Muscle layer of duodenum (tissue), 2 donors: Measurements from ENCODE around the gene AMZ2.

Experiments used
- H3K27ac ChIP-seq: one replicate; pipeline ENCODE4 v1.7.0; 2013; ENCODE audit warnings: mild to moderate bottlenecking, low read length
- H3K27me3 ChIP-seq: one replicate; pipeline ENCODE4 v1.7.0; 2013; ENCODE audit warnings: low read depth, mild to moderate bottlenecking, control low read depth, low read length
- H3K36me3 ChIP-seq, 2 donors: one replicate each; pipeline ENCODE4 v1.7.0; 2013; ENCODE audit warnings: low read length in 2 of 2, control low read depth in 1 of 2, mild to moderate bottlenecking in 1 of 2; ENCODE audit not compliant: insufficient read depth in 2 of 2, control insufficient read depth in 1 of 2
- H3K4me1 ChIP-seq, 2 donors: one replicate each; pipeline ENCODE4 v1.7.0; 2013; ENCODE audit warnings: low read length in 2 of 2, mild to moderate bottlenecking in 2 of 2, control low read depth in 1 of 2, moderate library complexity in 1 of 2; ENCODE audit not compliant: insufficient read depth in 2 of 2, control insufficient read depth in 1 of 2
- H3K4me3 ChIP-seq, 2 donors: one replicate each; pipeline ENCODE4 v1.7.0; 2013; ENCODE audit warnings: low read length in 2 of 2, low read depth in 1 of 2, mild to moderate bottlenecking in 1 of 2
- H3K9me3 ChIP-seq, 2 donors: one replicate each; pipeline ENCODE4 v1.7.0; 2013; ENCODE audit warnings: low read length in 2 of 2, control low read depth in 1 of 2, mild to moderate bottlenecking in 1 of 2; ENCODE audit not compliant: control insufficient read depth in 1 of 2
- donor health status: healthy.

AMZ2 gene

GRCh38 chr17:68294617-68295016, 46.8 kb downstream of the AMZ2 start:
- Histone ChIP-seq H3K4me1 (peaks cover 5 to 23% of the 10 kb centered on the region in 2 donors), H3K27me3 (peaks cover 14% of the 10 kb centered on the region), H3K36me3 (no peaks in the 10 kb centered on the region), H3K9me3 (no peaks in the 10 kb centered on the region), H3K4me3 (no peak overlapping the region), H3K27ac (no peak overlapping the region)

DNA sequence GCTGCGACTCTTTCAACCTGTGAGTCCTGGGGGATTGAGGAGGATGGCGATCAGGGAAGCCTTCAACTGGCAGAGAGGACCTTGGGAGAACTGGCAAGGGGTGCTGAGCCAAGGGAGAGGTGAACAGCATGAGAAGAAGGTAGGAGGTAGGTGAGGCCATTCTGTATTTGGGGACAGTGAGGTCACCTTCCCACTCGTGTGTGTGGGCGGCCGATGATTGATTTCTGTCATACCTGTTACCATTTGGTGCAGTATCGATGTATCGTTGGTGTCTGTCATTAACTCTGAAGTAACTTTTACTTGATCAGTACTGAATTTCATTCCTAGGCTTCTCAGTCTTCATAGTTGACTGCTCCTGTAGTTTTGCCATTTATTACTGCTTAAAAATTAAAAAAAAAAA, 47.2 kb downstream of the AMZ2 start:
- Histone ChIP-seq H3K27me3 (peaks cover 14% of the 10 kb centered on the region), H3K27ac (no peak overlapping the region), H3K4me3 (no peak overlapping the region), H3K4me1 (peaks cover 5 to 21% of the 10 kb centered on the region in 2 donors), H3K36me3 (no peaks in the 10 kb centered on the region), H3K9me3 (no peaks in the 10 kb centered on the region)

DNA sequence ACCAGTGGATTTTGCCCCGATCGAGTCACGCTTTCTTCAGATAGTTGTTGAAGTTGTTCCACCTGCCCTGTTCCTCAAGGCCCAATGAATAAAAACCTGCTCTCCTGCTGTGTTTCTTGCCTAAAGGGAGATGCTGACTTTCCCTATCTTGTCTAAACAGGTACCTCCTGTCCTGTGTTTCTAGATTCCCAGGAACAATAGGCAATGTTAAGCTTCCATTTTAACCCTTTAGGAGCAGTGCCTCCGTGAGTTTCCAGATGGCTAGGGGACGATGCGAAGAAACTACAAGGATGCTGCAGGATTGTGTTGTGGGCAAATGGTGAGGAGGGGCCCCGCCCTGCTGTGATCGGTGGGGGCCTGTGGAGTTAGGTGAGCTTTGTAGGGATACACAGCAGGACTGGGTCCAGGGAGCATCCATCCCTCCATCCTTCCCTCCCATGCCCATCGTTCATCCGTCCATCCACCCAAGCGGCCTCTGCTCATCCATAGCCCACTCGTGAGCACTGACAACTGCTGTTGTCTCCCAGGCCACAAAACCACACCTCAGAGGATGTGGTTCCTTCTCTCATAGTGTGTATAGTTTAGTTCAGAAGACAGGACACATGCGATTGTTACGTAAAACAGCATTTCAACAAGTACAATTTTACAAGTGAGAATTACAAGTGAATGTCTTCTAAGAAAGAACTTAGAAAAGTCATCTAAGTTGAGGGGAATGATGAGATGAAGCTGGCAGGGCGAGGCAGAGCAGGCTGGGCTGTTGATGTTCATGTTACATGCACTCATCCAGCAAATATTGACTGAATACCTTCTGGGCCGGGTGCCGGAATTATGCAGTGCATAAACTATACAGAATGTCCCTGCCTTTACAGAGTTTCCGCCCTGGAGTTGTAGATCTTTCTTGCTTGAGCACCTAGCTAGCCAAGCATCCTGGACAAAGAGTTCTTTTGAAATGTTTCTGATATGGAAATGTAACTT, 48.7 kb downstream of the AMZ2 start:
- Histone ChIP-seq H3K4me1 (peaks cover 5 to 12% of the 10 kb centered on the region in 2 donors), H3K27ac (no peak overlapping the region), H3K4me3 (no peak overlapping the region), H3K27me3 (peaks cover 14% of the 10 kb centered on the region), H3K9me3 (no peaks in the 10 kb centered on the region), H3K36me3 (no peaks in the 10 kb centered on the region)

- Histone ChIP-seq H3K27me3 (peaks cover 13% of the 10 kb centered on the region), H3K9me3 (no peaks in the 10 kb centered on the region), H3K4me1 (peaks cover 5 to 7% of the 10 kb centered on the region in 2 donors), H3K27ac (no peak overlapping the region), H3K4me3 (no peak overlapping the region), H3K36me3 (no peaks in the 10 kb centered on the region)
Observed at GRCh38 chr17:68297195-68297594, 49.4 kb downstream of the AMZ2 start.

- Histone ChIP-seq H3K9me3 (no peaks in the 10 kb centered on the region), H3K27ac (no peak overlapping the region), H3K27me3 (peaks cover 6% of the 10 kb centered on the region), H3K4me3 (no peak overlapping the region), H3K4me1 (no peaks in the 10 kb centered on the region), H3K36me3 (no peaks in the 10 kb centered on the region)
Observed at GRCh38 chr17:68298601-68299000, 50.8 kb downstream of the AMZ2 start.

- H3K36me3 ChIP-seq, result no peaks in the 10 kb centered on the region
- H3K9me3 ChIP-seq, result no peaks in the 10 kb centered on the region
- H3K4me1 ChIP-seq, result no peaks in the 10 kb centered on the region
- no peak overlapping the region for H3K4me3 ChIP-seq
- peaks cover 5% of the 10 kb centered on the region for H3K27me3 ChIP-seq
- H3K27ac ChIP-seq, result no peak overlapping the region
Observed at GRCh38 chr17:68299817-68300216, 52.0 kb downstream of the AMZ2 start.

DNA sequence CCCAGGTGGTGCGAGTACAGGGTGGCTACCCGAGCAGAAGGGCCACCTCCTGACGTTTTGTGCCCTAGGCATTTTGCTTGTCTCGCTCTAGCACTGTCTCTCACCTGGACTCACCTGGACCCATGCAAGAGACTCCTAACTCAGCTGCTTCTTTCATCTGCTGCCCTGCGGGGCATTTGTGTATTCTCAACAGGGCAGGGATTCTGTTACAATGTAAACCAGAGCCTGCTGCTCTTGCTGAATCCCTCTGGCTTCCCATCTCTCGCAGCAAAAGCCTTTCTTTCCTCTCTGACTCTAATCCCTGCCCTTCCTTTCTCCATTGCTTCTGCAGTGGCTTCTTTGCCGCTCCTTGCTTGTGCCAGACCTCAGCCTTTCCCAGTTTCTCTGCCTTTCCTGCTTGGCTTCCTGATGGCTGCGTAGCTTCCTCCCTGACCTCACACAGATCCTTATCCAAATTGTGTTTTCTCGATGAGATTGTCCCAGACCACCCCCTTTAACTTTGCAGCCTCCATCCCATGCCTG, 53.7 kb downstream of the AMZ2 start:
- H3K4me1 ChIP-seq, result no peaks in the 10 kb centered on the region
- no peaks in the 10 kb centered on the region for H3K36me3 ChIP-seq
- no peaks in the 10 kb centered on the region for H3K9me3 ChIP-seq
- no peak overlapping the region for H3K4me3 ChIP-seq
- no peaks in the 10 kb centered on the region for H3K27me3 ChIP-seq
- H3K27ac ChIP-seq, result no peak overlapping the region

DNA sequence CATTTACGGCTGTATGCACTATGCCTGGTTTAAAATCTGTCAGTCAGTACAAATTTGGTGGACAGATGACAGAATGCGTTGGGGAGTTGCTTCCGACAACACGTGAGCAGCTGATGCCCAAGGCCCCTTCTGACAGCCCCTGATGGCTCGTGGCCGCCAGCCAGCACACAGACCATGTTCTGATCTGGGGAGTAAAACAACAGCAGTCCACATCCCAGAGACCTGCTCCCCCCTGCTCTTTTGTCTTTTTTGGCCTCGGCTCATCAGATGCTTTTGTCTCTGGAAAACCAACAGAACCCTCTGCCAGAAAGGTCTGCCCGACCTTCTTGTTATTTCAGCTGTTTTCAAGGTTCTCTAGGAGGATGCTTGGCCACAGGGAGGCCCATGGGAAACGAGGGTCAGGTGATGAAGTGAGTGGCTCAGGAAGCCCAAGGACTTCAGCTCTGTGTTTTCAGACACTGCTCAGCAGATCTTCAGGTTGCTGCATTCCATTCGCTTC, 54.3 kb downstream of the AMZ2 start:
- H3K27me3 ChIP-seq, result no peaks in the 10 kb centered on the region
- no peak overlapping the region for H3K4me3 ChIP-seq
- H3K9me3 ChIP-seq, result no peaks in the 10 kb centered on the region
- no peak overlapping the region for H3K27ac ChIP-seq
- H3K4me1 ChIP-seq, result no peaks in the 10 kb centered on the region
- H3K36me3 ChIP-seq, result no peaks in the 10 kb centered on the region

GRCh38 chr17:68302666-68303065, 54.8 kb downstream of the AMZ2 start:
- Histone ChIP-seq H3K4me3 (no peak overlapping the region), H3K4me1 (no peaks in the 10 kb centered on the region), H3K27ac (no peak overlapping the region), H3K36me3 (no peaks in the 10 kb centered on the region), H3K27me3 (no peaks in the 10 kb centered on the region), H3K9me3 (no peaks in the 10 kb centered on the region)

- Histone ChIP-seq H3K36me3 (no peaks in the 10 kb centered on the region), H3K27me3 (no peaks in the 10 kb centered on the region), H3K9me3 (no peaks in the 10 kb centered on the region), H3K4me1 (no peaks in the 10 kb centered on the region), H3K27ac (no peak overlapping the region), H3K4me3 (no peak overlapping the region)
Observed at GRCh38 chr17:68304706-68305105, 56.9 kb downstream of the AMZ2 start.

- Histone ChIP-seq H3K4me1 (no peaks in the 10 kb centered on the region), H3K27me3 (no peaks in the 10 kb centered on the region), H3K36me3 (no peaks in the 10 kb centered on the region), H3K4me3 (no peak overlapping the region), H3K9me3 (no peaks in the 10 kb centered on the region), H3K27ac (no peak overlapping the region)
Observed at GRCh38 chr17:68305142-68305541, 57.3 kb downstream of the AMZ2 start.
